22Rv1 (cell line): ENCODE measurements around the gene GKN1.

Source experiments
- ZFX ChIP-seq: fragments of 450-650 bp; IDR thresholded peaks from 2 replicates; pipeline ENCODE4 v1.6.1; 2017; ENCODE audit warnings: antibody characterized with exemption, borderline replicate concordance
- TF ChIP-seq, protein P1 (sequence below): fragments of 450-650 bp; IDR thresholded peaks from 2 replicates; pipeline ENCODE4 v1.5.1; 2017; ENCODE audit warnings: mild to moderate bottlenecking

DNA sequence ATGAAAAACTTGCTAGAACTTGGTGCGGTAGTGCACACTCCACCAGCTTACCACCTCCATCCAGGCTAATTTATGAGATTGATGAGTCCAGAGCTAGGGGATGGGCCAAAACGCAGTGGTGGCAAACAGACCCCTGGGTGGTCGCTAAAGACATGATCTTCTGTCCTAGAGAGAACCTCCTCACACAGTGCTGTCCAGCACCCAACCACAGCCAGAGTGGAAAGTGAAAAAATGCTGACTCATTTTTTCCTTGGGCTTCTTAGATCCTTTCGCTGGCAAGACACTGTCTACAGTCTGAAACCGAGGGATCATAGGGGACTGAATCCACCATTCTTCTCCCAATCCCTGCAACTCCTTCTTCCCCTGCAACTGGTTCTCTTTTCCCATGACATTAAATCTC lies 42.6 kb downstream of the GKN1 start:
- TF ChIP-seq ZFX, result no peak
- TF ChIP-seq, protein P1, sequence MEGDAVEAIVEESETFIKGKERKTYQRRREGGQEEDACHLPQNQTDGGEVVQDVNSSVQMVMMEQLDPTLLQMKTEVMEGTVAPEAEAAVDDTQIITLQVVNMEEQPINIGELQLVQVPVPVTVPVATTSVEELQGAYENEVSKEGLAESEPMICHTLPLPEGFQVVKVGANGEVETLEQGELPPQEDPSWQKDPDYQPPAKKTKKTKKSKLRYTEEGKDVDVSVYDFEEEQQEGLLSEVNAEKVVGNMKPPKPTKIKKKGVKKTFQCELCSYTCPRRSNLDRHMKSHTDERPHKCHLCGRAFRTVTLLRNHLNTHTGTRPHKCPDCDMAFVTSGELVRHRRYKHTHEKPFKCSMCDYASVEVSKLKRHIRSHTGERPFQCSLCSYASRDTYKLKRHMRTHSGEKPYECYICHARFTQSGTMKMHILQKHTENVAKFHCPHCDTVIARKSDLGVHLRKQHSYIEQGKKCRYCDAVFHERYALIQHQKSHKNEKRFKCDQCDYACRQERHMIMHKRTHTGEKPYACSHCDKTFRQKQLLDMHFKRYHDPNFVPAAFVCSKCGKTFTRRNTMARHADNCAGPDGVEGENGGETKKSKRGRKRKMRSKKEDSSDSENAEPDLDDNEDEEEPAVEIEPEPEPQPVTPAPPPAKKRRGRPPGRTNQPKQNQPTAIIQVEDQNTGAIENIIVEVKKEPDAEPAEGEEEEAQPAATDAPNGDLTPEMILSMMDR, result no peak
